ENCODE data around the gene SPATS2L. TPM values are rescaled to one million over a fixed set of nuclear protein-coding genes. Genes with fewer than 3 reads are reported as not detected.

Gene SPATS2L
- total RNA-seq, 1 donor from 2014 or later = 36.6 TPM

DNA sequence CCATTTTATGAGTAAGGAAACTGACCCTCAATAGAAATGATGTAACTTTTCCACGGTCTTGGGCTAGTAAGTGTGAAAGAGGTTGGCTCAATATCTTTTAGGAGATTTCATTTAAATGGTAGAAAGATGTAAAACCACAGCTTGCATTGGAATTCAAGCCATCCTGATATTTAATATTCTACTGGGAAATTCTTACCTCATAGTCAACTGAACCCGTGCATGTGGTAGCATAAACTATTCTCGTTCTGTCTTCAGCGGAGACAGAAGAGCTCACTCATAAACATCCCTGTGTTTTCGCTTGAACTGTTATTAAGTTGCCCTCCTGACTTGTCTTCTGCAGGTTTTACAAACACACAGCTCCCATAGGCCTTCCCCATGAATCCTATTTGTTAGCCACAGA, 8.5 kb upstream of the SPATS2L start:
- no peaks in the 10 kb centered on the region for H3K4me1 ChIP-seq
- no peaks in the 10 kb centered on the region for H3K27me3 ChIP-seq
- H3K36me3 ChIP-seq = no peaks in the 10 kb centered on the region
- no peaks in the 10 kb centered on the region for H3K9me3 ChIP-seq
- intact Hi-C loops (cut with DNase I) = no loop called here
- no peak overlapping the region for H3K27ac ChIP-seq
- DNase-seq (ENCODE audit: low spot score in 2 of 2) = no peak
- no peak overlapping the region for H3K4me3 ChIP-seq
- TF ChIP-seq, protein P1, sequence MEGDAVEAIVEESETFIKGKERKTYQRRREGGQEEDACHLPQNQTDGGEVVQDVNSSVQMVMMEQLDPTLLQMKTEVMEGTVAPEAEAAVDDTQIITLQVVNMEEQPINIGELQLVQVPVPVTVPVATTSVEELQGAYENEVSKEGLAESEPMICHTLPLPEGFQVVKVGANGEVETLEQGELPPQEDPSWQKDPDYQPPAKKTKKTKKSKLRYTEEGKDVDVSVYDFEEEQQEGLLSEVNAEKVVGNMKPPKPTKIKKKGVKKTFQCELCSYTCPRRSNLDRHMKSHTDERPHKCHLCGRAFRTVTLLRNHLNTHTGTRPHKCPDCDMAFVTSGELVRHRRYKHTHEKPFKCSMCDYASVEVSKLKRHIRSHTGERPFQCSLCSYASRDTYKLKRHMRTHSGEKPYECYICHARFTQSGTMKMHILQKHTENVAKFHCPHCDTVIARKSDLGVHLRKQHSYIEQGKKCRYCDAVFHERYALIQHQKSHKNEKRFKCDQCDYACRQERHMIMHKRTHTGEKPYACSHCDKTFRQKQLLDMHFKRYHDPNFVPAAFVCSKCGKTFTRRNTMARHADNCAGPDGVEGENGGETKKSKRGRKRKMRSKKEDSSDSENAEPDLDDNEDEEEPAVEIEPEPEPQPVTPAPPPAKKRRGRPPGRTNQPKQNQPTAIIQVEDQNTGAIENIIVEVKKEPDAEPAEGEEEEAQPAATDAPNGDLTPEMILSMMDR (IDR thresholded peaks at IDR 0.05) = no peak

DNA sequence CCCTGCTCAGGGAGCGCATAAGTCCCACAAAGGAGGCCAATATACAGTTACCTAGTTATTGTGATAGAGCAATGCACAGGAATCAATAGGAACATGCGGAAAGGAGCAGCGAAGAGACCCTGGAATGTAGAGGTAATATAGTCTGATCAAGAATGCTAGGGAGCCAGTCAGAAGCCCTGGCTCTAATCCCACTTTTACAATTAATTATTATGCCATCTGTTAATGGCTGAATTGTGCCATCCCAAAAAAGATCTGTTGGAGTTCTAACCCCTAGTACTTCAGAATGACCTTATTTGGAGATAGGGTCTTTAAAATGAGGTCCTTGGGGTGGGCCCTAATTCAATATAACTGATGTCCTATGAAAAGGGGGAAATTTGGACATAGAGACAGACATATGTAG, 7.7 kb upstream of the SPATS2L start:
- Histone ChIP-seq H3K27me3 (no peaks in the 10 kb centered on the region), H3K27ac (no peak overlapping the region), H3K4me1 (no peaks in the 10 kb centered on the region), H3K9me3 (no peaks in the 10 kb centered on the region), H3K36me3 (no peaks in the 10 kb centered on the region), H3K4me3 (no peak overlapping the region)
- TF ChIP-seq, protein P1 (IDR thresholded peaks at IDR 0.05) = no peak
- no peak for DNase-seq (ENCODE audit: low spot score in 2 of 2)
- intact Hi-C loops (cut with DNase I) = no loop called here

DNA sequence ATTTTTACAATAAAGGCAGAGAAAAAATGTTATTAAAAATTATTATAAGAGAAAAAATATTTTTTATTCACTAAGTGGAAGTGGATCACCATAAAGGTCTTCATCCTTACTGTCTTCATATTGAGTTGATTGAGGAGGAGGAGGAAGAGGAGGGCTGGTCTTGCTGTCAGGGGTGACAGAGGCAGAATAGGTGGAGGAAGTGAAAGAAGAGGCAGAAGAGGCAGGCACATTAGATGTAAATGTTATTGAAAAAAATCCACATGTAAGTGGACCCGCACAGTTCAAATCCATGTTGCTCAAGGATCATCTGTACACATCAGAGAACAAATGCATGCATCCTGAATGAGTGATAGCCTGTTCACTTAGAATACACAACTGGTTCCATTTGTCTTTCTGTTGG, 6.4 kb upstream of the SPATS2L start:
- DNase-seq (ENCODE audit: low spot score in 2 of 2) = no peak
- intact Hi-C loops (cut with DNase I) = no loop called here
- Histone ChIP-seq H3K9me3 (no peaks in the 10 kb centered on the region), H3K4me3 (no peak overlapping the region), H3K27me3 (no peaks in the 10 kb centered on the region), H3K4me1 (no peaks in the 10 kb centered on the region), H3K36me3 (no peaks in the 10 kb centered on the region), H3K27ac (no peak overlapping the region)
- TF ChIP-seq, protein P1 (IDR thresholded peaks at IDR 0.05) = no peak

DNA sequence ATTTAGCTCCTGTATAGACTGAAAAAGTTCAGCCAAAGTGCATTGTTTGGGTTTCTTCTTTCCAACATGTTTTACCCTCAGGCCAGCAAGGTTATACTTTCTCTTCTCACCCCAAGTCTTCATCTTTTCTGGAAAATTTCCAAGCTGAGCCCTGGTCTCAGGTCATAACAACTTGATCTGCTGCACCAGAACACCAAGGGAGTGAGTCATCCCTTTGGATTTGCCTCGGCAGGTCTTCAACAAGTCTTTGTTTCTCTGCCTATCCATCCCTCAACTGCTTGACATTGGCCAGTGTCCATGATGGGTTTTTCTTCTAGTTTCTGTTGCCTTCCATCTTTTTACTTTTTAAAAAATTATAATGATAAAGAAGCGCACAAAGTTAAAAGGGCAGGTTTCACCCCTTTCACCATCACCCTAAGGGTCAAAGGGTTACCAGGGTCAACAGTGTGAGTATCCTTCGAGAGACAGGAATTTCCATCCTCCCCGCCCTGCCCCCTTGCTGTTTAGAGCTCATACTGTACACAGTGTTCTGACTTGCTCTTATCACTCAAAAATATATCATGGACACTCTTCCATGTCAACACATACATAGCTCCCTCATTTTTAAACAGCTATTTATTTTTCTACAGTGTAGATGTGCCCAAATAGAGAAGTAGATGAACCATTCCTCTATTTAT, 5.7 kb upstream of the SPATS2L start:
- DNase-seq (ENCODE audit: low spot score in 2 of 2) = no peak
- Histone ChIP-seq H3K4me3 (no peak overlapping the region), H3K4me1 (no peaks in the 10 kb centered on the region), H3K36me3 (no peaks in the 10 kb centered on the region), H3K27ac (no peak overlapping the region), H3K27me3 (no peaks in the 10 kb centered on the region), H3K9me3 (no peaks in the 10 kb centered on the region)
- intact Hi-C loops (cut with DNase I) = no loop called here
- TF ChIP-seq, protein P1 (IDR thresholded peaks at IDR 0.05) = no peak

DNA sequence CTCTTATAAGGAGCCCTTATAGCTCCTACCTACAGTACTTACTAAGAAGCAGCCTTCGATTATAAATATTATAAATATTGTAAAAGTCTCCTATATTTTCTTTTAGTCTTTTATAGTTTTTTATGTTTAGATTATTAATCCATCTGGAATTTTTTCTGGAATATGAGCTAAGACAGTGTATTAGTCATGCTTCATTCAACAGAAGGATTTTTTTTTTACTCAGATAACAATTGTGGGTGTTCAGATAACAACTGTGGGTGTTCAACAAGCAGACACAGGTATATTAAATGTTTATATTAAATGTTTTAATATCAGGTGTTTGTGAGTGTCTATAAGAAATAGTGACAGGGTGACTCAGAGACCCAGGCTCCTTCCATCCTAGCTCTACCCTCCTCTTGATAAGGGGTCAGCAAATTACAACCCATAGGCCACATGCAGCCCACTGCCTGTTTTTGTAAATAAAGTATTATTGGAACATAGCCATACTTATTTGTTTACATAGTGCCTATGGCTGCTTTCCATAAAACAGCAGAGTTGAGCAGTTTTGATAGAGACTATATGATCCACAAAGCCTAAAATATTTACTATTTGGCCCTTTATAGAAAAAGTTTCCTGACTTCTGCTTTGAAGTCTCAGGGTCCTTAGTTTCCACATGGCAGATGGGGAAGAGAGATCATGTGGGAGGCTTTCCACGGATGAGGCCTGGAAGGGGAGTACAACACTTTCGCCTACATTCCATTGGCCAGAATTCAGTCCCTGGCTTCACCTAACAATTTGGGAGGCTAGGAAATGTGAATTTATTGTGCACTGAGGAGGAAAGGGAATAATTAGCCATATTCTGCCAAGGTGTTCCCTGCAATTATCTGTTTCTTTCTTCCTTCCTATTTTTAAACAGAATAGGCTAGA, 4.3 kb upstream of the SPATS2L start:
- no peaks in the 10 kb centered on the region for H3K4me1 ChIP-seq
- no peak overlapping the region for H3K4me3 ChIP-seq
- H3K36me3 ChIP-seq = no peaks in the 10 kb centered on the region
- intact Hi-C loops (cut with DNase I) = no loop called here
- H3K9me3 ChIP-seq = no peaks in the 10 kb centered on the region
- no peak for DNase-seq (ENCODE audit: low spot score in 2 of 2)
- H3K27me3 ChIP-seq = no peaks in the 10 kb centered on the region
- no peak overlapping the region for H3K27ac ChIP-seq
- TF ChIP-seq, protein P1 (IDR thresholded peaks at IDR 0.05) = no peak
